Lung (tissue), 12 donors: ENCODE results near the gene ZC3H11A. TPM values are rescaled to one million over a fixed set of nuclear protein-coding genes. Genes with fewer than 3 reads are reported as not detected.
"Not testable (repeated sequence)": the region's sequence is repeated elsewhere in the genome, so short reads cannot be mapped to it uniquely, and the experiment has no call there.

Experiments
- ATAC-seq: fragments of 200-7000 bp; cut with Tn5 transposase; one replicate; pipeline ENCODE4 v1.9.1; 2020; ENCODE audit warnings: moderate number of reproducible peaks; ENCODE audit not compliant: insufficient read depth, low FRiP score
- DNase-seq, 3 donors: peaks; one replicate each; pipeline ENCODE4 v3.0.0-alpha.2; 2013 to 2017
- H3K27ac ChIP-seq, 2 donors: one replicate each; pipeline ENCODE4 v1.5.1; 2013; ENCODE audit warnings: mild to moderate bottlenecking in 2 of 2, moderate library complexity in 2 of 2, control low read depth in 1 of 2, inconsistent platforms in 1 of 2, low read depth in 1 of 2, low read length in 1 of 2
- H3K27me3 ChIP-seq, 3 donors: one replicate each; pipeline ENCODE4 v1.5.1; 2013; ENCODE audit warnings: low read length in 2 of 3; ENCODE audit not compliant: control insufficient read depth in 3 of 3, insufficient read depth in 3 of 3
- H3K36me3 ChIP-seq, 4 donors: one replicate each; pipeline ENCODE4 v1.5.1; 2013; ENCODE audit warnings: low read length in 4 of 4, mild to moderate bottlenecking in 1 of 4, moderate library complexity in 1 of 4; ENCODE audit not compliant: control insufficient read depth in 4 of 4, insufficient read depth in 4 of 4
- H3K4me1 ChIP-seq, 5 donors: one replicate each; pipeline ENCODE4 v1.5.1; 2013; ENCODE audit warnings: low read length in 5 of 5, mild to moderate bottlenecking in 2 of 5, moderate library complexity in 1 of 5; ENCODE audit not compliant: control insufficient read depth in 5 of 5, insufficient read depth in 5 of 5
- H3K4me3 ChIP-seq: one replicate; pipeline ENCODE4 v1.5.1; 2013; ENCODE audit warnings: mild to moderate bottlenecking, control low read depth, moderate library complexity
- H3K9ac ChIP-seq, 2 donors: one replicate each; pipeline ENCODE4 v1.5.1; 2013; ENCODE audit warnings: low read length in 2 of 2, control low read depth in 1 of 2; ENCODE audit not compliant: insufficient read depth in 1 of 2
- H3K9me3 ChIP-seq, 4 donors: one replicate each; pipeline ENCODE4 v1.5.1; 2013; ENCODE audit warnings: low read length in 3 of 4, mild to moderate bottlenecking in 1 of 4, moderate library complexity in 1 of 4; ENCODE audit not compliant: control insufficient read depth in 4 of 4, insufficient read depth in 3 of 4
- WGBS, 2 donors: extraction: QIAGEN DNeasy Blood & Tissue Kit; methylation state at CpG; one replicate each; pipeline ENCODE4 v1.1.7; 2013; 5-methylcytosine and 5-hydroxymethylcytosine counted together
- polyA plus RNA-seq, 2 donors: library from polyadenylated mRNA; stranded (reverse); fragments of 200-250 nt; gene quantifications; one replicate each; pipeline ENCODE4 v1.2.1, GENCODE V29; 2013
- total RNA-seq, 2 donors: library from RNA; depleted of rRNA in 1 of 2; stranded (reverse); fragments of >200 nt in 1 of 2; gene quantifications; one replicate each; pipeline ENCODE4 v1.2.1, GENCODE V29; 2014 to 2021
- TF ChIP-seq, protein P1 (sequence below): IDR thresholded peaks from 2 replicates; pipeline ENCODE4 v1.5.1; 2012; ENCODE audit warnings: mild to moderate bottlenecking; ENCODE audit errors: control extremely low read depth, extremely low read depth
- donor health status: control.
- donor health status: control.
- donor health status: Bipolar disorder and iron deficiency.
- donor health status: healthy.
- donor health status: DM: yes; HTN: yes; CAD: no.

Gene ZC3H11A
- total and polyA plus RNA-seq, 4 donors = 34.9 to 148 (median 46.4) TPM

DNA sequence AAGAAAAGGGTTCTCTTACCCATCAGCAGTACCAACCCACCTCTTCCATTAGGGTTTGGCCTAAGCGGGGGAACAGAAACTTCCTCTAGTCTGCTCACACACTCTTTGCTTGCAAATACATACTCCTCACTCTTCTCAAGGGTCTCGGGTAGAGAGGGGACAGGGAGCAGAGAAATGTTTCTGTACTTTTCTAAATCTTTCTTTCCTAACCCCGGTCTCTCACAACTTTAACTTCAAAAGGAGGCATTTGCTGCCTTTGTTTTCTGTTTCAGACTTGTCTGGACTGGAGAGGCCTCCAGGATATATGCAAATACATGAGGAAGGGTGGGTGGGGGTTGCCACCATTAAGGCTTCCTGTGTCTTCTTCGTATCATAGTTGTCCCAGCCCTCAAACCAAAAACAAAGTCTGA, 41.0 kb upstream of the ZC3H11A start:
- no peak overlapping the region for H3K4me3 ChIP-seq
- no peak overlapping the region for H3K27ac ChIP-seq
- H3K36me3 ChIP-seq = no peaks in the 10 kb centered on the region
- no peaks in the 10 kb centered on the region for H3K9me3 ChIP-seq
- H3K27me3 ChIP-seq = no peaks in the 10 kb centered on the region
- no peak for DNase-seq
- no peak for ATAC-seq
- TF ChIP-seq, protein P1, sequence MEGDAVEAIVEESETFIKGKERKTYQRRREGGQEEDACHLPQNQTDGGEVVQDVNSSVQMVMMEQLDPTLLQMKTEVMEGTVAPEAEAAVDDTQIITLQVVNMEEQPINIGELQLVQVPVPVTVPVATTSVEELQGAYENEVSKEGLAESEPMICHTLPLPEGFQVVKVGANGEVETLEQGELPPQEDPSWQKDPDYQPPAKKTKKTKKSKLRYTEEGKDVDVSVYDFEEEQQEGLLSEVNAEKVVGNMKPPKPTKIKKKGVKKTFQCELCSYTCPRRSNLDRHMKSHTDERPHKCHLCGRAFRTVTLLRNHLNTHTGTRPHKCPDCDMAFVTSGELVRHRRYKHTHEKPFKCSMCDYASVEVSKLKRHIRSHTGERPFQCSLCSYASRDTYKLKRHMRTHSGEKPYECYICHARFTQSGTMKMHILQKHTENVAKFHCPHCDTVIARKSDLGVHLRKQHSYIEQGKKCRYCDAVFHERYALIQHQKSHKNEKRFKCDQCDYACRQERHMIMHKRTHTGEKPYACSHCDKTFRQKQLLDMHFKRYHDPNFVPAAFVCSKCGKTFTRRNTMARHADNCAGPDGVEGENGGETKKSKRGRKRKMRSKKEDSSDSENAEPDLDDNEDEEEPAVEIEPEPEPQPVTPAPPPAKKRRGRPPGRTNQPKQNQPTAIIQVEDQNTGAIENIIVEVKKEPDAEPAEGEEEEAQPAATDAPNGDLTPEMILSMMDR = no peak
- H3K9ac ChIP-seq = no peak overlapping the region
- H3K4me1 ChIP-seq = no peaks in the 10 kb centered on the region
- 71% methylated on average over 4 of the region's 4 CpGs for WGBS, 2 donors

DNA sequence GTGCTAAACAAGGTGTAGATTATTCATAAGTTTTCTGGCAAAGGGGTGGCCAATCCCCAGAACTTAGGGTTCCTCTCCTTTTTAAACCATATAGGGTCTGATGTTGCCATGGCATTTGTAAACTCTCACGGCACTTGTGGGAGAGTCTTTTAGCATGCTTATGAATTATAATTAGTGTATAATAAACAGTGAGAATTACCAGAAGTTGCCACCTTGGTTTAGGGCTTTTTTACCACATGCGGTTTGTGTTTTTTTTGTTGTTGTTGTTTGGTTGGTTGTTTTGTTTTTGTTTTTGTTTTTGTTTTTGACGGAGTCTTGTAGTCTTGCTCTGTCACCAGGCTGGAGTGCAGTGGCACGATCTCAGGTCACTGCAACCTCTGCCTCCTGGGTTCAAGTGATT, 39.4 kb upstream of the ZC3H11A start:
- no peak for ATAC-seq
- no peaks in the 10 kb centered on the region for H3K4me1 ChIP-seq
- H3K9ac ChIP-seq = no peak overlapping the region
- no peak for DNase-seq
- TF ChIP-seq, protein P1 = no peak
- WGBS, 2 donors = 85 to 86% methylated on average over 4 of the region's 4 CpGs
- no peaks in the 10 kb centered on the region for H3K27me3 ChIP-seq
- no peaks in the 10 kb centered on the region for H3K36me3 ChIP-seq
- no peak overlapping the region for H3K27ac ChIP-seq
- no peak overlapping the region for H3K4me3 ChIP-seq
- no peaks in the 10 kb centered on the region for H3K9me3 ChIP-seq

DNA sequence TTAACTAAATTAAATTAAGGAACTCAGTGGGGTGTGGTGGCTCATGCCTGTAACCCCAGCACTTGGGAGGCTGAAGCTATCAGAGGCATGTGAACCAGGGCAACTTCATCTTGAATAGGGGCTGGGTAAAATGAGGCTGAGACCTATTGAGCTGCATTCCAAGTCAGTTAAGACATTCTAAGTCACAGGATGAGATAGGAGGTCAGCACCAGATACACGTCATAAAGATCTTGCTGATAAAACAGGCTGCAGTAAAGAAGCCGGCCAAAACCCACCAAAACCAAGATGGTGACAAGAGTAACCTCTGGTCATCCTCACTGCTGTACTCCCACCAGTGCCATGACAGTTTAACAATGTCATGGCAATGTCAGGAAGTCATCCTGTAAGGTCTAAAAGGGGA, 36.7 kb upstream of the ZC3H11A start:
- ATAC-seq, H3K9ac ChIP-seq, H3K27ac ChIP-seq, DNase-seq, H3K4me3 ChIP-seq, H3K36me3 ChIP-seq, H3K4me1 ChIP-seq, H3K27me3 ChIP-seq, H3K9me3 ChIP-seq: not testable (repeated sequence)
- 93% methylated on average over 2 of the region's 2 CpGs for WGBS, 2 donors

DNA sequence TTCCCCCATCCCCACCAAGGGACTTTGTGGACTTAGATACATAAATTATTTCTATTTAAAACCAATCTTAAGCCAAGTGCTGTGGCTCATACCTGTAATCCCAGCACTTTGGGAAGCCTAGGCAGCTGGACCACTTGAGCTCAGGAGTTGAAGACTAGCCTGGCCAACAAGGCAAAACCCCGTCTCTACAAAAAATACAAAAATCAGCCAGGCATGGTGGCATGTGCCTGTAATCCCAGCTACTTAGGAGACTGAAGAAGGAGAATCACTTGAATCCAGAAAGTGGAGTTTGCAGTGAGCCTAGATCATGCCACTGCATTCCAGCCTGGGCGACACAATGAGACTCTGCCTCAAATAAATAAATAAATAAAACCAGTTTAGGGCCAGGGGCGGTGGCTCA, 34.9 kb upstream of the ZC3H11A start:
- Histone ChIP-seq H3K4me3 (no peak overlapping the region), H3K27me3 (no peaks in the 10 kb centered on the region), H3K9me3 (no peaks in the 10 kb centered on the region), H3K9ac (no peak overlapping the region), H3K4me1 (peaks cover 0 to 1% (median 0%) of the 10 kb centered on the region in 5 donors), H3K36me3 (no peaks in the 10 kb centered on the region), H3K27ac (no peak overlapping the region)
- TF ChIP-seq, protein P1 = no peak
- no peak for DNase-seq
- ATAC-seq = no peak
- 95 to 96% methylated on average over 3 of the region's 3 CpGs for WGBS, 2 donors

DNA sequence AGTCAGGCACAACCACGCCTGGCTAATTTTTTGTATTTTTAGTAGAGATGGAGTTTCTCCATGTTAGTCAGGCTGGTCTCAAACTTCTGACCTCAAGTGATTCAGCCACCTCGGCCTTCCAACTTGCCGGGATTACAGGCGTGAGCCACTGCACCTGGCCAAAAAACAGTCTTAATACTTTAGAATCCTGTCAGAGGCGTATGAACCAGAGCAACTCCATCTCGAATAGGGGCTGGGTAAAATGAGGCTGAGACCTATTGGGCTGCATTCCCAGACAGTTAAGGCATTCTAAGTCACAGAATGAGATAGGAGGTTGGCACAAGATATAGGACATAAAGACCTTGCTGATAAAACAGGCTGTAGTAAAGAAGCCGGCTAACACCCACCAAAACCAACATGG, 33.5 kb upstream of the ZC3H11A start:
- H3K4me3 ChIP-seq, H3K9ac ChIP-seq, H3K27me3 ChIP-seq, H3K4me1 ChIP-seq, H3K27ac ChIP-seq, H3K36me3 ChIP-seq, H3K9me3 ChIP-seq, ATAC-seq, DNase-seq: not testable (repeated sequence)
- 91 to 95% methylated on average over 7 of the region's 7 CpGs for WGBS, 2 donors
